Measurements from ENCODE around the gene SLC45A3.

DNA sequence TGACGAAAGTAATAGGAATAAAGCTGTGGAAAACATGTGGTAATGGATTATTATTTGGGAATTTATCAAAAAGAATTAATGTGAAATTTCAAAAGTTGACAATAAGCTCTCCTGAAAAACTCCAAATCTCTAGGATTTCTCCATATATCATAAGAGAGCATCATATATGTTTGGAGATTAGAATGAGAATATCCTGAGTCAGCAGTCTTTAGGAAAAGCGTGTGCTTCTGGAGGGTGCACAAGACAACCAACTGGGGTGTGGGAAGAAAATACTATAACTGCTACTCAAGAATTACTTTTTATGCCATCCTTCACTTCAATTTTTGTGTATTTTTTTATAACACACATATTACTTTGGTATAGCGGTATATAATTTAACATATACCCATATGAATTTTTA is 68.2 kb downstream of the SLC45A3 start:
- TF ChIP-seq, protein P1, sequence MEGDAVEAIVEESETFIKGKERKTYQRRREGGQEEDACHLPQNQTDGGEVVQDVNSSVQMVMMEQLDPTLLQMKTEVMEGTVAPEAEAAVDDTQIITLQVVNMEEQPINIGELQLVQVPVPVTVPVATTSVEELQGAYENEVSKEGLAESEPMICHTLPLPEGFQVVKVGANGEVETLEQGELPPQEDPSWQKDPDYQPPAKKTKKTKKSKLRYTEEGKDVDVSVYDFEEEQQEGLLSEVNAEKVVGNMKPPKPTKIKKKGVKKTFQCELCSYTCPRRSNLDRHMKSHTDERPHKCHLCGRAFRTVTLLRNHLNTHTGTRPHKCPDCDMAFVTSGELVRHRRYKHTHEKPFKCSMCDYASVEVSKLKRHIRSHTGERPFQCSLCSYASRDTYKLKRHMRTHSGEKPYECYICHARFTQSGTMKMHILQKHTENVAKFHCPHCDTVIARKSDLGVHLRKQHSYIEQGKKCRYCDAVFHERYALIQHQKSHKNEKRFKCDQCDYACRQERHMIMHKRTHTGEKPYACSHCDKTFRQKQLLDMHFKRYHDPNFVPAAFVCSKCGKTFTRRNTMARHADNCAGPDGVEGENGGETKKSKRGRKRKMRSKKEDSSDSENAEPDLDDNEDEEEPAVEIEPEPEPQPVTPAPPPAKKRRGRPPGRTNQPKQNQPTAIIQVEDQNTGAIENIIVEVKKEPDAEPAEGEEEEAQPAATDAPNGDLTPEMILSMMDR (conservative IDR thresholded peaks at IDR 0.05), result no peak
- TF ChIP-seq ZFX (IDR thresholded peaks at IDR 0.05), result no peak

Data from C4-2B (cell line).